SK-N-MC (cell line): Measurements from ENCODE around the gene CCNQ.

Experiments
- DNase-seq: peaks from one replicate; pipeline ENCODE4 v3.0.0-alpha.2; 2011; ENCODE audit warnings: low read depth, low spot score
- H3K27ac ChIP-seq: fragments of 200-600 bp; sonication (generic); 2 replicates; pipeline ENCODE4 v1.5.1; 2016; ENCODE audit warnings: mixed run types
- H3K36me3 ChIP-seq: fragments of 200-600 bp; sonication (generic); 2 replicates; pipeline ENCODE4 v1.6.1; 2017; ENCODE audit warnings: antibody characterized with exemption, low read length, mixed read lengths; ENCODE audit not compliant: insufficient read depth
- H3K4me3 ChIP-seq: fragments of 200-600 bp; sonication (generic); 2 replicates; pipeline ENCODE4 v1.5.1; 2016
- H3K9ac ChIP-seq: fragments of 200-600 bp; sonication (generic); 2 replicates; pipeline ENCODE4 v1.8.0; 2017; ENCODE audit warnings: mixed run types, mixed read lengths; ENCODE audit not compliant: insufficient read length
- H3K9me3 ChIP-seq: fragments of 200-600 bp; sonication (generic); 2 replicates; pipeline ENCODE4 v1.6.1; 2017; ENCODE audit warnings: low read depth, mild to moderate bottlenecking, antibody characterized with exemption, low read length, moderate library complexity, mixed read lengths
- EZH2 ChIP-seq: fragments of 200-600 bp; sonication (generic); IDR thresholded peaks from one replicate; pipeline ENCODE4 v1.6.1; 2017; ENCODE audit warnings: antibody characterized with exemption
- FOXP2 ChIP-seq: optimal IDR thresholded peaks from 2 replicates; pipeline ENCODE3; 2011; ENCODE audit warnings: mild to moderate bottlenecking, moderate library complexity; ENCODE audit not compliant: insufficient read depth; ENCODE audit errors: extremely low read length, control extremely low read depth
- POLR2AphosphoS5 ChIP-seq: IDR thresholded peaks from 2 replicates; pipeline ENCODE4 v1.6.1; 2012; ENCODE audit warnings: mild to moderate bottlenecking, low read depth, low read length, borderline replicate concordance

CCNQ gene

DNA sequence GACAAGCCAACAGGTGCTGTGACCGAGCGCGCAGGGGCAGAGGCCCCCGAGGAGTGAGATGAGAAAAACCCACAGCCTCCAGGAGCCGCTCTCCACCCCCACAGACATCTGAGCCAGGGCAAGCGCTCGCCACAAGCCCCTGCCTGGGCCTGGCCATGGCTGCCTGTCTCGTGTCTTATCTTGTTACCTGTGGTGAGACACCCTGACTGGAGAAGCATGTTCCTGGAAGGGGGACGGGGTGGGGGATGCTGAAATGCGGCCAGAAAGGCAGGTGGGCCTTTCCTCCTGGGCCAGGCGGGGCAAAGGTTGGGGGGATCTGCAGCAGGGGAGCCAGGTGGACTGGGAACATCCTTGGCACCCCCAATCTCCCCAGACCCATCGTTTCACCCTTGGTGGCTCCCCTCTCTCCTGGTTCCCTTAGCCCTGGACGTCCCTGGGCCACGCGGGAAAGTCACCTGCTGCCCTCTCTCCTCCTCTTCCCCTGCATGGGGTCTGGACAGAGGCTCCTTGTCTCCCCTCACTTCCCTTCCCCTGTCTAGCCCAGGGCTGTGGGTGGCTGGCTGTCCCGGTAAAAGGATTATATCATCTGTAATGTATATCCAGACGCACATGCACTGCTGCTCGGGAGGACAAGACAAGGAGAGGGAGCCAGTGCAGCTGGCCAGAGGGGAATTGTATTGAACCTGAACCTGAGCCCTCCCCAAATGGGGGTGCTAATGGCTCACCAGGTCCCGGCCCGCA, 39.7 kb upstream of the CCNQ start:
- H3K9ac ChIP-seq = no peak overlapping the region
- no peaks in the 10 kb centered on the region for H3K9me3 ChIP-seq
- H3K27ac ChIP-seq = no peak overlapping the region
- no peak overlapping the region for H3K4me3 ChIP-seq
- TF ChIP-seq POLR2AphosphoS5 = no peak
- no peak for TF ChIP-seq EZH2
- TF ChIP-seq FOXP2 = no peak
- no peaks in the 10 kb centered on the region for H3K36me3 ChIP-seq
- DNase-seq = no peak

GRCh38 chrX:153638041-153638371, 39.1 kb upstream of the CCNQ start:
- no peak for DNase-seq
- H3K36me3 ChIP-seq = no peaks in the 10 kb centered on the region
- TF ChIP-seq POLR2AphosphoS5 = no peak
- no peak for TF ChIP-seq FOXP2
- TF ChIP-seq EZH2 = no peak
- H3K27ac ChIP-seq = no peak overlapping the region
- no peaks in the 10 kb centered on the region for H3K9me3 ChIP-seq
- H3K4me3 ChIP-seq = no peak overlapping the region
- H3K9ac ChIP-seq = no peak overlapping the region

DNA sequence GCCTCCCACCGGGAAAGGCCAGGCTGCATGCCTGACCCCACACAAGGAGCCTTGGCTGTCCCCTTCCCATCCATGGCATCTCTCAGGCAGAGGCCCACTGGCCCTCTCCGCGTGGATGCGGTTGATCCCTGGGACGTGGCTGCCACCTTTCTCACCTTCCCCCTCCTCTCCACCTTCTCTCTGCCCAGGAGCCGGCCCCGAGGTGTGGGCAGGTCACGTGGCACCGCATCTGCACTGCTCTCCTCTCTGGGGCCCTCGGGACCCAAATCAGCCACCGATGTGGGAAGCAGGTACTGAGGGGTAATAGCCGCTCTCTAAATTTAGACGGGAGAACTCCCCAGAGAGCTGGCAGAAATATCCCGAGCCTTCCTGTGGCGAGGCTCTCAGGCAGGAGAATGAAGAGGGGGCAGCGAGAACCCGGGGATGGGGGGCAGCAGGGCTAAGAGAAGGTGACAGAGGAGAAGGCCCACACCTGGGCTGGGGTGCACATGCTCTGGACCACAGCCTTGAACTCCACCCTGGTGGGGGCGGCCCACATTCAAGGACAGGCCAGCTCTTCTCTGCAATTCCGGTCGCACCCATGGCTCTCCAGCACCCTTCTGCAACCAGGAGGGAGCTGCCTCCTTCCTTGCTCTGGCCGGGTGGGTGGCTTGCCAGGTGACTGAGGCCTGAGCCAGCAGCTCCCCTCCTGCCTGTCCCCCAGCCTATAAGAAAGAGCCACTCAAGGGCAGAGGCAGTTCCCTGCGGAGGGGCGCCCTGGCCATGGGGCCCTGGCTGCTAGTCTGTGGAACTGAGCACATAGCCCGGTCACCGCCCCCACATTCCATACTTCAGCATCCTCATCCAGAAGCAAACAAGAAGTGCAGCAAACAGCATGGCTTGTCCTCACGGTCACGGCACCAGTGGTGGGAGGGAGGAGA, 38.4 kb upstream of the CCNQ start:
- no peak overlapping the region for H3K9ac ChIP-seq
- H3K9me3 ChIP-seq = no peaks in the 10 kb centered on the region
- H3K4me3 ChIP-seq = no peak overlapping the region
- no peak overlapping the region for H3K27ac ChIP-seq
- H3K36me3 ChIP-seq = no peaks in the 10 kb centered on the region
- no peak for DNase-seq
- no peak for TF ChIP-seq EZH2
- TF ChIP-seq FOXP2 = no peak
- no peak for TF ChIP-seq POLR2AphosphoS5

DNA sequence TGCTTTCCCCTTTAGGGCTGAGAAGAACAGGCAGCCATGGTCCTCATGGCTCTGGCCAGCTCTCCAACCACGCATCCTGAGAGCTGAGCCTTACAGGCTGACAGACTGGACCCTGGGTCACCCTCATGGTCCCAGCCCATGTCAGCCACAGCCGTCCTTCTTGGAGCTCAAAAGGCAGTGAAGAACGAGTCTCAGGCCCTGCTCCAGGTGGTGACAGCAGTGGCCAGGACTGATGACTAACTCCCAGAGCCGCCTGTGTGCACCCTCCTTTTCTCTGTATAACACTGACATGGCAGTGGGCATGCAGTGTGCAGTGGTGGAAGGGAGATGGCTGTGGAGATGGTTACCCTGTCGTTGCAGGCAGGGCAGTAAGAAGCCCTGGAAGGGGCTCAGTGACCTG, 37.8 kb upstream of the CCNQ start:
- Histone ChIP-seq H3K9me3 (no peaks in the 10 kb centered on the region), H3K36me3 (no peaks in the 10 kb centered on the region), H3K9ac (no peak overlapping the region), H3K27ac (no peak overlapping the region), H3K4me3 (no peak overlapping the region)
- TF ChIP-seq EZH2 (no peak), FOXP2 (no peak), POLR2AphosphoS5 (no peak)
- DNase-seq = no peak

DNA sequence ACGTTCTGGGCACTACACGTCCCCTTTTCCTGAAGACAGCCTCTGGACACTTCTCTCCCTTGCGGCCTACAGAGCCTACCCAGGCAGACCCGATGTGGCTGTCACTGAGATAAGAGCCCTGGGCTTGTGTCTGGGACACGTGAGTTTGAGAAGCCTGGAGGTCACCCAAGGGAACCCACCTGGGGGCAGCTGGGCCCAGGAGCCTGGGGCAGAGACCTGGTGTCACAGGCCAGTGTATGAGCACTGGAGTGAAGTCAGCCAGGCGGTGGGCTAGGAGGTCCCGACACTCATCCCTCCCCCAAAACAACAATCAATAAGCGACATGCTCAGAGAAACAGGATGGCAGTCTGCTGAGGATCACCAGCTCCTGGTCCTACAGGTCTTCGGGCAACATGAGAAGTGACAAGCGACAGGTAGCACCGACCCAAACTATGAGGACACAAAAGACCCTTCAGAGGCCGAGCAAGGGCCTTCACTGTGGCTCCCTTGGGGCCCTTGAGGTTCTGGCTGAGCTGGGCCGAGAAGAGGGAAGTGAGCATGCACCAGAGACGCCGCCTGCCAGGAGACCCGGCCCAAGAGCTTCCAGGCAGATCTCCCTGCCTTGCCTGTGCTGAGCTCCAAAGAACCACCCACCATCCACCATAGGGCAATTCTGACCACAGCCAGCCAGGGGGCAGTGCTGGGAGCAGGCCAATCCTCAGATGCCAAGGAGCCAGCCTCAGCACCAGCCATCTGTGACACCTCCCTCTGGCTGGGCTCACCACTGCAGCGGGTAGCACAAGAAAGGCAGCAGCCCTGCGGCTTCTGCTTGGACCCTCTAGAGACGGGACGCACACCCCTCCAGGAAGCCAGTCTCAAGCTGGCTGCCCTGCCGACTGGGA, 37.1 kb upstream of the CCNQ start:
- TF ChIP-seq POLR2AphosphoS5 = no peak
- TF ChIP-seq FOXP2 = no peak
- no peak overlapping the region for H3K9ac ChIP-seq
- H3K4me3 ChIP-seq = no peak overlapping the region
- no peaks in the 10 kb centered on the region for H3K36me3 ChIP-seq
- H3K9me3 ChIP-seq = no peaks in the 10 kb centered on the region
- no peak overlapping the region for H3K27ac ChIP-seq
- no peak for DNase-seq

DNA sequence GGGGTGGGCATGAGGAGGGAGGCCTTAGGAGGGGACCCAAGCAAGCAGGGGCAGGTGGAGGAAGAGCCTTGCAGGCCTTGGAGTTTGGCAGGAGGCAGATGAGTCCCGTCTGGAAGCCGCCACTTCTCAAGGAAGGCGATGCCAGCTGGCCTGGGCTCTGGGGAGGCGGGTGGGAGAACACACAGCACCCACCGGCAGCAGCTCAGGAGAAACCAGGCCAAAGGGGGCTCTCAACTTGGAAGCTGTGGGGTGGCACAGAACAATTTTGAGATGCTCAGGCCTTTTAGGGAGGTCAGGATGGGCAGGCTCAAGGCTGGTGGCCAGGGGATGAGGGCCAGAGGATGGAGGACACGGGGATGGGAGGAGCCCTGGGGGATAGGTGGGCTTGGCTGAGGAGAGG, 36.4 kb upstream of the CCNQ start:
- Histone ChIP-seq H3K9ac (no peak overlapping the region), H3K4me3 (no peak overlapping the region), H3K9me3 (no peaks in the 10 kb centered on the region), H3K36me3 (no peaks in the 10 kb centered on the region), H3K27ac (no peak overlapping the region)
- no peak for DNase-seq
- TF ChIP-seq EZH2 = no peak
- no peak for TF ChIP-seq POLR2AphosphoS5
- TF ChIP-seq FOXP2 = no peak

- no peak overlapping the region for H3K4me3 ChIP-seq
- DNase-seq = no peak
- H3K27ac ChIP-seq = no peak overlapping the region
- no peaks in the 10 kb centered on the region for H3K9me3 ChIP-seq
- no peak for TF ChIP-seq FOXP2
- no peak for TF ChIP-seq POLR2AphosphoS5
- TF ChIP-seq EZH2 = no peak
- no peaks in the 10 kb centered on the region for H3K36me3 ChIP-seq
- H3K9ac ChIP-seq = no peak overlapping the region
These were observed 35.9 kb upstream of the CCNQ start for GRCh38 chrX:153634832-153635231.

- no peak for TF ChIP-seq POLR2AphosphoS5
- TF ChIP-seq FOXP2 = no peak
- TF ChIP-seq EZH2 = no peak
These were observed 35.3 kb upstream of the CCNQ start for GRCh38 chrX:153634236-153634635.

More at GRCh38 chrX:153634236-153634635, 35.3 kb upstream of the CCNQ start:
- no peak for DNase-seq
- Histone ChIP-seq H3K9me3 (no peaks in the 10 kb centered on the region), H3K36me3 (no peaks in the 10 kb centered on the region), H3K27ac (no peak overlapping the region), H3K4me3 (no peak overlapping the region), H3K9ac (no peak overlapping the region)
